ENCODE measurements around the gene EFL1. TPM values are rescaled to one million over a fixed set of nuclear protein-coding genes. Genes with fewer than 3 reads are reported as not detected.

Gene EFL1
- total RNA-seq, 4 donors from 2014 or later: 5.3 to 18.1 (median 12.5) TPM

GRCh38 chr15:82140886-82141285, 121.6 kb downstream of the EFL1 start:
- WGBS, 2 donors: 61 to 62% methylated on average over 2 of the region's 2 CpGs
- peaks cover 0 to 22% (median 0%) of the 10 kb centered on the region in 3 donors for H3K36me3 ChIP-seq
- H3K9me3 ChIP-seq: no peaks in the 10 kb centered on the region
- H3K27me3 ChIP-seq: no peaks in the 10 kb centered on the region
- no peak for DNase-seq (ENCODE audit: low spot score in 2 of 2)
- TF ChIP-seq EP300 (IDR thresholded peaks at IDR 0.05) (no peak), CTCF (IDR thresholded peaks at IDR 0.05) (no peak), POLR2A (IDR thresholded peaks at IDR 0.05) (no peak)
- H3K4me1 ChIP-seq: peaks cover 0 to 9% (median 0%) of the 10 kb centered on the region in 4 donors
- H3K27ac ChIP-seq: no peak overlapping the region
- H3K4me3 ChIP-seq: no peak overlapping the region

- TF ChIP-seq CTCF (IDR thresholded peaks at IDR 0.05) (peak; percentile 58 to 67 (median 59)), EP300 (IDR thresholded peaks at IDR 0.05) (no peak), POLR2A (IDR thresholded peaks at IDR 0.05) (no peak)
- Histone ChIP-seq H3K9me3 (no peaks in the 10 kb centered on the region), H3K27me3 (no peaks in the 10 kb centered on the region), H3K4me3 (peak overlapping the region in 1 of 4 donors; percentile 7), H3K4me1 (peaks cover 0 to 9% (median 0%) of the 10 kb centered on the region in 4 donors), H3K27ac (no peak overlapping the region), H3K36me3 (peaks cover 0 to 28% (median 0%) of the 10 kb centered on the region in 3 donors)
- no peak for DNase-seq (ENCODE audit: low spot score in 2 of 2)
- 1 to 9% methylated on average over 5 of the region's 5 CpGs for WGBS, 2 donors
These were observed 122.7 kb downstream of the EFL1 start for GRCh38 chr15:82139823-82140268.

- DNase-seq (ENCODE audit: low spot score in 2 of 2): no peak
- Histone ChIP-seq H3K9me3 (no peaks in the 10 kb centered on the region), H3K4me3 (no peak overlapping the region), H3K4me1 (peaks cover 0 to 9% (median 0%) of the 10 kb centered on the region in 4 donors), H3K27me3 (no peaks in the 10 kb centered on the region), H3K27ac (no peak overlapping the region), H3K36me3 (peaks cover 0 to 37% (median 0%) of the 10 kb centered on the region in 3 donors)
- TF ChIP-seq CTCF (IDR thresholded peaks at IDR 0.05): no peak
- TF ChIP-seq EP300 (IDR thresholded peaks at IDR 0.05): no peak
- no peak for TF ChIP-seq POLR2A (IDR thresholded peaks at IDR 0.05)
These were observed 124.2 kb downstream of the EFL1 start for GRCh38 chr15:82138306-82138705.

- no peak for TF ChIP-seq EP300 (IDR thresholded peaks at IDR 0.05)
- TF ChIP-seq CTCF (IDR thresholded peaks at IDR 0.05): no peak
- no peak for TF ChIP-seq POLR2A (IDR thresholded peaks at IDR 0.05)
- H3K36me3 ChIP-seq: peaks cover 0 to 46% (median 0%) of the 10 kb centered on the region in 3 donors
- peaks cover 0 to 9% (median 0%) of the 10 kb centered on the region in 4 donors for H3K4me1 ChIP-seq
- no peak overlapping the region for H3K4me3 ChIP-seq
- WGBS, 2 donors: 66 to 70% methylated on average over 3 of the region's 3 CpGs
- no peaks in the 10 kb centered on the region for H3K9me3 ChIP-seq
- no peak overlapping the region for H3K27ac ChIP-seq
- no peak for DNase-seq (ENCODE audit: low spot score in 2 of 2)
- no peaks in the 10 kb centered on the region for H3K27me3 ChIP-seq
These were observed 125.3 kb downstream of the EFL1 start for GRCh38 chr15:82137261-82137660.

GRCh38 chr15:82136120-82136519, 126.4 kb downstream of the EFL1 start:
- TF ChIP-seq POLR2A (IDR thresholded peaks at IDR 0.05) (no peak), CTCF (IDR thresholded peaks at IDR 0.05) (no peak), EP300 (IDR thresholded peaks at IDR 0.05) (no peak)
- Histone ChIP-seq H3K27ac (no peak overlapping the region), H3K36me3 (peaks cover 0 to 57% (median 0%) of the 10 kb centered on the region in 3 donors), H3K4me1 (peaks cover 0 to 9% (median 0%) of the 10 kb centered on the region in 4 donors), H3K4me3 (no peak overlapping the region), H3K9me3 (no peaks in the 10 kb centered on the region), H3K27me3 (no peaks in the 10 kb centered on the region)
- no peak for DNase-seq (ENCODE audit: low spot score in 2 of 2)
- WGBS, 2 donors: 91% methylated on average over 3 of the region's 3 CpGs
